ENCODE measurements around the gene DIP2C.

GRCh38 chr10:676178-676577 lies 13.3 kb downstream of the DIP2C start:
- TF ChIP-seq CTCF (IDR thresholded peaks at IDR 0.05) (no peak), EZH2 (IDR thresholded peaks at IDR 0.05; ENCODE audit: borderline replicate concordance, insufficient read depth, low read depth, low read length, poor library complexity, severe bottlenecking) (no peak)
